HCT116 (cell line): Measurements from ENCODE around the gene PRKCD. TPM values are rescaled to one million over a fixed set of nuclear protein-coding genes. Genes with fewer than 3 reads are reported as not detected.

ENCODE experiments used
- ATAC-seq: fragments of 200-7000 bp; cut with Tn5 transposase; 2 replicates; pipeline ENCODE4 v1.9.1; 2020; ENCODE audit warnings: mild to moderate bottlenecking, moderate library complexity
- BruUV-seq: library from RNA; stranded (reverse); fragments of 400-500 nt; replicated peaks from 2 replicates; lab custom pipeline; 2021; lab: Mats Ljungman, UMichigan
- CTCF ChIA-PET: fragments of 300-600 bp; sonication (Branson Sonifier 250); formaldehyde crosslinking; loops from one replicate; lab custom pipeline; 2021; ENCODE audit warnings: antibody characterized with exemption; lab: Charles Lee
- POLR2A ChIA-PET: fragments of 300-600, 350-600 bp; sonication (Branson Sonifier 250); formaldehyde crosslinking; loops from one replicate; lab custom pipeline; 2021; ENCODE audit warnings: antibody characterized with exemption; lab: Charles Lee
- RAD21 ChIA-PET, 2 experiments: fragments of 300-600 bp; sonication (Branson Sonifier 250); formaldehyde crosslinking; loops; one replicate each; lab custom pipeline; 2023; ENCODE audit warnings: low total read pairs in 2 of 2; ENCODE audit not compliant: uncharacterized antibody in 2 of 2, unreplicated experiment in 2 of 2, low non-redundant PET in 1 of 2; lab: Charles Lee
- DNase-seq: peaks from one replicate; pipeline ENCODE4 v3.0.0-alpha.2; 2010; ENCODE audit warnings: low read depth, low spot score
- H2AFZ ChIP-seq: fragments of 200-600 bp; shearing (Covaris generic), sonication (generic); 2 replicates; pipeline ENCODE4 v1.6.1; 2017; ENCODE audit warnings: low read depth, mixed run types, mixed read lengths, antibody characterized with exemption, low read length; ENCODE audit not compliant: poor library complexity, severe bottlenecking
- H3K27ac ChIP-seq: 2 replicates; pipeline ENCODE4 v1.5.1; 2012; ENCODE audit warnings: low read depth, low read length
- H3K27me3 ChIP-seq: fragments of 200-600 bp; sonication (generic); 2 replicates; pipeline ENCODE4 v1.6.1; 2016; ENCODE audit warnings: mixed run types, low read length, mixed read lengths; ENCODE audit not compliant: insufficient read depth
- H3K36me3 ChIP-seq, 2 experiments: fragments of 200-500 bp in 1 of 2; fragments of 200-600 bp in 1 of 2; sonication (Bioruptor generic) in 1 of 2; sonication (generic) in 1 of 2; 2 replicates each; pipeline versions ENCODE4 v1.5.1 to v1.6.1; 2014 to 2016; ENCODE audit warnings: low read length in 2 of 2, inconsistent platforms in 1 of 2, mixed read lengths in 1 of 2, mixed run types in 1 of 2; ENCODE audit not compliant: insufficient read depth in 2 of 2, control insufficient read depth in 1 of 2
- H3K4me1 ChIP-seq, 2 experiments: fragments of 200-600 bp in 1 of 2; sonication (generic) in 1 of 2; 2 replicates each; pipeline versions ENCODE4 v1.5.1 to v1.6.1; 2012 to 2017; ENCODE audit warnings: low read length in 2 of 2, inconsistent platforms in 1 of 2, mild to moderate bottlenecking in 1 of 2, mixed read lengths in 1 of 2, mixed run types in 1 of 2, moderate library complexity in 1 of 2; ENCODE audit not compliant: insufficient read depth in 2 of 2, control insufficient read depth in 1 of 2
- H3K4me2 ChIP-seq: fragments of 200-600 bp; sonication (generic); 2 replicates; pipeline ENCODE4 v1.6.1; 2017; ENCODE audit warnings: mixed run types, low read length, mixed read lengths
- H3K4me3 ChIP-seq, 2 experiments: fragments of 200-600 bp in 1 of 2; sonication (generic) in 1 of 2; replicated peaks in 1 of 2; 2 replicates each; pipeline ENCODE4 v1.5.1; 2011 to 2016; ENCODE audit warnings: low read length in 2 of 2, control low read depth in 1 of 2, low read depth in 1 of 2, mild to moderate bottlenecking in 1 of 2, mixed read lengths in 1 of 2, mixed run types in 1 of 2
- H3K79me2 ChIP-seq: fragments of 200-600 bp; sonication (generic); 2 replicates; pipeline ENCODE4 v1.6.1; 2017; ENCODE audit warnings: mild to moderate bottlenecking, mixed run types, low read length, moderate library complexity, mixed read lengths; ENCODE audit not compliant: insufficient read depth
- H3K9ac ChIP-seq: fragments of 200-600 bp; sonication (generic); 2 replicates; pipeline ENCODE4 v1.6.1; 2016; ENCODE audit warnings: low read length, mixed read lengths
- H3K9me2 ChIP-seq: fragments of 200-600 bp; sonication (generic), shearing (Covaris generic); 2 replicates; pipeline ENCODE4 v1.6.1; 2017; ENCODE audit warnings: mixed run types, mild to moderate bottlenecking, moderate library complexity; ENCODE audit not compliant: insufficient read depth
- H3K9me3 ChIP-seq, 2 experiments: fragments of 200-500 bp in 1 of 2; fragments of 200-600 bp in 1 of 2; sonication (Bioruptor generic) in 1 of 2; sonication (generic) in 1 of 2; 2 replicates each; pipeline ENCODE4 v1.6.1; 2014 to 2017; ENCODE audit warnings: low read length in 2 of 2, mixed read lengths in 2 of 2, inconsistent platforms in 1 of 2, low read depth in 1 of 2, mild to moderate bottlenecking in 1 of 2, mixed run types in 1 of 2, moderate library complexity in 1 of 2; ENCODE audit not compliant: control insufficient read depth in 1 of 2, insufficient read depth in 1 of 2
- H4K20me1 ChIP-seq: fragments of 200-600 bp; sonication (generic), shearing (Covaris generic); 2 replicates; pipeline ENCODE4 v1.6.1; 2017; ENCODE audit warnings: mixed run types, mild to moderate bottlenecking, moderate library complexity; ENCODE audit not compliant: insufficient read depth
- EGR1 ChIP-seq: IDR thresholded peaks from 2 replicates; pipeline ENCODE4 v1.6.1; 2012; ENCODE audit warnings: low read depth
- FOSL1 ChIP-seq: IDR thresholded peaks from 2 replicates; pipeline ENCODE4 v1.6.1; 2012; ENCODE audit warnings: low read depth
- RAD21 ChIP-seq: IDR thresholded peaks from 2 replicates; pipeline ENCODE4 v1.6.1; 2012; ENCODE audit warnings: low read depth, mild to moderate bottlenecking
- intact Hi-C: fragments of 100-400 bp; cut with micrococcal nuclease; formaldehyde crosslinking; loops from 2 replicates; pipeline ENCODE4 v1.10.0; 2022
- total RNA-seq: library from RNA; stranded (reverse); gene quantifications from one replicate; pipeline ENCODE4 v1.2.1, GENCODE V29; 2021; ENCODE audit not compliant: unreplicated experiment
- TF ChIP-seq, protein P1 (sequence below), 3 experiments: fragments of 200-600 bp in 1 of 3; sonication (generic) in 1 of 3; IDR thresholded peaks in 2 of 3; conservative IDR thresholded peaks in 1 of 3; 2 replicates each; pipeline ENCODE4 v1.5.1; 2012 to 2017; ENCODE audit warnings: low read depth in 2 of 3, low read length in 2 of 3, antibody characterized with exemption in 1 of 3, borderline replicate concordance in 1 of 3, control low read depth in 1 of 3, mild to moderate bottlenecking in 1 of 3, mixed read lengths in 1 of 3, mixed run types in 1 of 3, moderate library complexity in 1 of 3; ENCODE audit not compliant: insufficient read depth in 1 of 3

The PRKCD gene
- total RNA-seq, 1 experiment from 2014 or later = 34.4 TPM

DNA sequence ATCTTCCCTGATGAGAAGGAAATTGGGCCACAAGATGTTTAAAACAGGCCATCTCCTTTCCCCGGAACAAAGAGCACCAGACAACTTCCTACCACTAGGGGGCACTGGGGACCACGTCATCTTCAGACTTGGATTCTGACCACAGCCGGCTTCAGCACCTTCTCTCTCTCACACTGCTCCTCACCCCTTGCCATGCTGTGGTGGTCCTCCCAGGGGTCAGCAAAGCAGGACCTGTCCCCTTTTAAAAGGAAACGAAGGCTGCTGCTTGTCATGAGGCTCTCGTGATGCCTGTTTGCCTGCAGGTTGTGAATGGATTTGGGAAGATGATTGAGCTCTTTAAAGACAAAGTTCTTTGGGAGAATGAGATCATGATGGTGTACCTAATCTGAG, 47.0 kb upstream of the PRKCD start:
- peak; percentile 54 for DNase-seq
- H3K9ac ChIP-seq = no peak overlapping the region
- CTCF ChIA-PET = interaction anchor here (1.0 to 2.9 kb wide), 4 partner anchors 9 to 107 kb away, joined by 3 to 28 read pairs (median 4); no protein-coding TSS in a partner anchor
- no peaks in the 10 kb centered on the region for H4K20me1 ChIP-seq
- no peak overlapping the region for H3K4me3 ChIP-seq
- peak; percentile 86 for ATAC-seq
- POLR2A ChIA-PET = interaction anchor here (1.1 kb wide), 1 partner anchor 82 kb away, joined by 4 read pairs; no protein-coding TSS in a partner anchor
- TF ChIP-seq EGR1 (no peak), RAD21 (peak; percentile 92), FOSL1 (no peak)
- TF ChIP-seq, protein P1, sequence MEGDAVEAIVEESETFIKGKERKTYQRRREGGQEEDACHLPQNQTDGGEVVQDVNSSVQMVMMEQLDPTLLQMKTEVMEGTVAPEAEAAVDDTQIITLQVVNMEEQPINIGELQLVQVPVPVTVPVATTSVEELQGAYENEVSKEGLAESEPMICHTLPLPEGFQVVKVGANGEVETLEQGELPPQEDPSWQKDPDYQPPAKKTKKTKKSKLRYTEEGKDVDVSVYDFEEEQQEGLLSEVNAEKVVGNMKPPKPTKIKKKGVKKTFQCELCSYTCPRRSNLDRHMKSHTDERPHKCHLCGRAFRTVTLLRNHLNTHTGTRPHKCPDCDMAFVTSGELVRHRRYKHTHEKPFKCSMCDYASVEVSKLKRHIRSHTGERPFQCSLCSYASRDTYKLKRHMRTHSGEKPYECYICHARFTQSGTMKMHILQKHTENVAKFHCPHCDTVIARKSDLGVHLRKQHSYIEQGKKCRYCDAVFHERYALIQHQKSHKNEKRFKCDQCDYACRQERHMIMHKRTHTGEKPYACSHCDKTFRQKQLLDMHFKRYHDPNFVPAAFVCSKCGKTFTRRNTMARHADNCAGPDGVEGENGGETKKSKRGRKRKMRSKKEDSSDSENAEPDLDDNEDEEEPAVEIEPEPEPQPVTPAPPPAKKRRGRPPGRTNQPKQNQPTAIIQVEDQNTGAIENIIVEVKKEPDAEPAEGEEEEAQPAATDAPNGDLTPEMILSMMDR (IDR thresholded peaks at IDR 0.05 in 2 of 3, conservative IDR thresholded peaks at IDR 0.05 in 1 of 3; ENCODE audit: borderline replicate concordance in 1 of 3, insufficient read depth in 1 of 3, low read depth in 2 of 3, low read length in 2 of 3) = peak; percentile 81 to 97 (median 94)
- TF ChIP-seq, all 23 proteins: peak for 2
- Histone ChIP-seq H3K4me1 (no peaks in the 10 kb centered on the region; a peak in 1 of 4 replicates), H3K9me3 (no peaks in the 10 kb centered on the region), H3K36me3 (peaks cover 10 to 25% of the 10 kb centered on the region in 2 experiments; a peak in 3 of 4 replicates), H3K9me2 (no peaks in the 10 kb centered on the region), H3K79me2 (no peaks in the 10 kb centered on the region), H3K27ac (no peak overlapping the region), H3K27me3 (no peaks in the 10 kb centered on the region), H2AFZ (no peak overlapping the region), H3K4me2 (no peak overlapping the region)
- RAD21 ChIA-PET = interaction anchor here (0.8 to 1.0 kb wide), 3 partner anchors 81 to 83 kb away, joined by 3 to 6 read pairs (median 5); no protein-coding TSS in a partner anchor
- intact Hi-C loops = loop anchor here (1.0 to 10.0 kb wide), 3 partner anchors 82 to 601 kb away; no protein-coding TSS in a partner anchor
- BruUV-seq = no TSS peak
